Measurements from ENCODE around the gene KIAA1217.

Gene KIAA1217

DNA sequence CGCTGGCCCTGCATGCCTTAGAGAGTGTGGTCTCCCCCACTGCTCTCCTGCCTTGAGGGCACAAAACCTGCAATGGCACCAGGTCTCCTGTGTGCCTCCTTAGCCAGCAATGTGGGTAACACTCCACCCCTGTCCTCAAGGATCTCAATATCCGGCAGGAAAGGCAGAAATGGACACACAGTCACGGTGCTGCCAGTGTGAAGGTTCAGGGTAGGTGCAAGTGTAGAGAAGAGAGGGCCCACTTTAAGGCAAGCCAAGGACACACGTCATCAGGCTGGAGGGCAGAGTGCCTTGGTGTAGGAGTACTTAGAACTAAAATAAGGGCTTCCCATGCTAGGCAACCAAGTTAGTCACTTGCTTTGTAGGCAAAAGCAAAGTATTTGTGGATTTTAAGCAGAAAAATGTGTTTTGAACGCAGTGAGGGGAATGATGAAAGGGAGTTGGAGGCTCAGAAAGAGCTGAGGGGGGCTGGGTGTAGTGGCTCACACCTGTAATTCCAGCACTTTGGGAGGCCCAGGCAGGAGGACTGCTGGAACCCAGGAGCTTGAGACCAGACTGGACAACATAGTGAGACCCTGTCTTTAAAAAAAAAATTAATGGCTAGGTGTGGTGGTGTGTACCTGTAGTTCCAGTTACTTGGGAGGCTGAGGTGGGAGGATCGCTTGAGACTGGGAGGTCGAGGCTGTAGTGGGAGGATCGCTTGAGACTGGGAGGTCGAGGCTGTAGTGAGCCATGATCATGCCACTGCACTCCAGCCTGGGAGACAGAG lies 361.9 kb downstream of the KIAA1217 start:
- Histone ChIP-seq H3K14ac (ENCODE audit: low read length) (no peak overlapping the region), H3K36me3 (ENCODE audit: control insufficient read depth in 1 of 2, insufficient read depth in 2 of 2, low read length in 2 of 2) (no peaks in the 10 kb centered on the region), H3K27ac (ENCODE audit: low read depth, low read length) (no peak overlapping the region), H3K4ac (ENCODE audit: low read depth, low read length) (no peak overlapping the region), H4K8ac (ENCODE audit: low read depth, low read length) (no peak overlapping the region), H2BK5ac (ENCODE audit: low read depth, low read length, poor library complexity) (no peak overlapping the region), H3K4me2 (ENCODE audit: low read length) (no peak overlapping the region), H3K79me1 (ENCODE audit: low read length) (no peaks in the 10 kb centered on the region), H2BK120ac (ENCODE audit: insufficient read depth, low read length, poor library complexity) (no peak overlapping the region), H3K4me1 (ENCODE audit: control insufficient read depth in 1 of 2, insufficient read depth in 2 of 2, low read length in 2 of 2) (no peaks in the 10 kb centered on the region), H2AFZ (ENCODE audit: insufficient read depth, low read length, poor library complexity) (no peak overlapping the region), H2BK12ac (ENCODE audit: low read length) (no peak overlapping the region), H3K9ac (ENCODE audit: low read length) (no peak overlapping the region), H3K27me3 (ENCODE audit: insufficient read depth, low read length) (no peaks in the 10 kb centered on the region), H2AK5ac (ENCODE audit: low read length) (no peak overlapping the region), H4K91ac (ENCODE audit: low read depth, low read length) (no peak overlapping the region), H3K4me3 (ENCODE audit: low read depth, low read length) (no peak overlapping the region), H3K23ac (ENCODE audit: low read length) (no peak overlapping the region), H3K9me3 (ENCODE audit: insufficient read depth, low read depth, low read length) (no peaks in the 10 kb centered on the region), H3K79me2 (ENCODE audit: control insufficient read depth, insufficient read depth, low read length, poor library complexity) (no peaks in the 10 kb centered on the region), H3K18ac (ENCODE audit: low read length) (no peak overlapping the region), H4K12ac (ENCODE audit: low read depth, low read length) (no peak overlapping the region)
- peak; percentile 82 to 88 for DNase-seq
- WGBS (ENCODE audit: extremely low coverage, insufficient coverage, insufficient read length), result no CpG with 5 or more reads among the region's 9 CpGs

DNA sequence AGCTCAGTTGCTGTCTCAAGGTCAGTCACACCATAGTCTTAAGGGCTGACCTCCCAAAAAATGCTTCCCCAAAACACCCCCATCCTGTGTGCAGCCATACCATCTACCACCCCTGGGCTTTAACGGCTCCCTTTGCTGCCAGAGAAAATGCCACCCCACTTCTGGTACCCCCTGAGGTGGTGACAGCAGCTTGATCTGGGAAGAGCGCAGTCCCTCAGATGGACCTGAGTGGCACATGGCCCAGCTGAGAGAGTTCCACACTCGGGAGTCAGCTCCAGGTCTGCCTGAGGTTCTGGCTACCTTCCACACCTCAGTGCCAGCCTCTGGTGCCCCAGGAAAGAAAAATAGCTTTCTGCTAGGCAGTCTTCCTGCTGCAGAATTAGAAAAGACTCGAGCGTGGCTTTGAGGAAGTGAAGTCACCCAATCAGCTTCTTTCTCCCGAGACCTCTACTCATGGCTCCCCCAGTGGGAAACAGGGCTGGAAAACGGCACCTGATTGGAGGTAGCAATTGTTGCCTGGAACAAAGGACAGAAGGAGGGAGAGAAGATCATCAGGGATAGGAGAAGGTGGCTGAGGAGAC lies 363.0 kb downstream of the KIAA1217 start:
- no peak overlapping the region for H3K18ac ChIP-seq (ENCODE audit: low read length)
- H3K79me1 ChIP-seq (ENCODE audit: low read length), result no peaks in the 10 kb centered on the region
- no peak overlapping the region for H3K4me2 ChIP-seq (ENCODE audit: low read length)
- no CpG with 5 or more reads among the region's 7 CpGs for WGBS (ENCODE audit: extremely low coverage, insufficient coverage, insufficient read length)
- no peaks in the 10 kb centered on the region for H3K36me3 ChIP-seq (ENCODE audit: control insufficient read depth in 1 of 2, insufficient read depth in 2 of 2, low read length in 2 of 2)
- no peaks in the 10 kb centered on the region for H3K9me3 ChIP-seq (ENCODE audit: insufficient read depth, low read depth, low read length)
- H2BK12ac ChIP-seq (ENCODE audit: low read length), result no peak overlapping the region
- H3K27ac ChIP-seq (ENCODE audit: low read depth, low read length), result no peak overlapping the region
- no peak overlapping the region for H3K9ac ChIP-seq (ENCODE audit: low read length)
- no peak overlapping the region for H2BK120ac ChIP-seq (ENCODE audit: insufficient read depth, low read length, poor library complexity)
- no peak for DNase-seq
- H3K27me3 ChIP-seq (ENCODE audit: insufficient read depth, low read length), result no peaks in the 10 kb centered on the region
- H3K4ac ChIP-seq (ENCODE audit: low read depth, low read length), result no peak overlapping the region
- no peaks in the 10 kb centered on the region for H3K79me2 ChIP-seq (ENCODE audit: control insufficient read depth, insufficient read depth, low read length, poor library complexity)
- no peak overlapping the region for H3K14ac ChIP-seq (ENCODE audit: low read length)
- no peaks in the 10 kb centered on the region for H3K4me1 ChIP-seq (ENCODE audit: control insufficient read depth in 1 of 2, insufficient read depth in 2 of 2, low read length in 2 of 2)
- H4K12ac ChIP-seq (ENCODE audit: low read depth, low read length), result no peak overlapping the region
- no peak overlapping the region for H2BK5ac ChIP-seq (ENCODE audit: low read depth, low read length, poor library complexity)
- H3K23ac ChIP-seq (ENCODE audit: low read length), result no peak overlapping the region
- H3K4me3 ChIP-seq (ENCODE audit: low read depth, low read length), result no peak overlapping the region
- H4K8ac ChIP-seq (ENCODE audit: low read depth, low read length), result no peak overlapping the region
- no peak overlapping the region for H2AFZ ChIP-seq (ENCODE audit: insufficient read depth, low read length, poor library complexity)
- no peak overlapping the region for H2AK5ac ChIP-seq (ENCODE audit: low read length)
- H4K91ac ChIP-seq (ENCODE audit: low read depth, low read length), result no peak overlapping the region

DNA sequence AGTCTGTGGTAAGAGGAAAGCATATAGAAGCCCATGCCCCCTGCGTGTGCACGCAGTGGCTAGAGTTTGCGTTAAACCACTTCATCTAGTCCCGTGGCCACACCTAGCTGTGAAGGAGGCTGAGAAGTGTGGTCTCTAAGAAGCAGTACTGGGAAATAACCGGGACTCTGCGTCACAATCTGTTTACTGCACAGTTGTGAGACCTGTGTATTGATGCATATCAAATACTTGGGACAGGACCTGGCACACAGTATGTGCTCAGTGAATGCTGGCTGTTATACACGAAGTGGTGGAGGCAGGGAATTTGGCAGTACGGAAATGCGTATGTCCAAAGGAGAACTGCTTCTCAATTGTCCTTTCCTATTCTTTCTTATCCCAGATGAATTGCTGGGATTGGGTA lies 365.2 kb downstream of the KIAA1217 start:
- H4K8ac ChIP-seq (ENCODE audit: low read depth, low read length), result no peak overlapping the region
- no peak overlapping the region for H2BK120ac ChIP-seq (ENCODE audit: insufficient read depth, low read length, poor library complexity)
- no peak overlapping the region for H2BK12ac ChIP-seq (ENCODE audit: low read length)
- no peak overlapping the region for H3K4me3 ChIP-seq (ENCODE audit: low read depth, low read length)
- H2AFZ ChIP-seq (ENCODE audit: insufficient read depth, low read length, poor library complexity), result no peak overlapping the region
- no peak overlapping the region for H4K12ac ChIP-seq (ENCODE audit: low read depth, low read length)
- H3K4me2 ChIP-seq (ENCODE audit: low read length), result no peak overlapping the region
- H3K36me3 ChIP-seq (ENCODE audit: control insufficient read depth in 1 of 2, insufficient read depth in 2 of 2, low read length in 2 of 2), result no peaks in the 10 kb centered on the region
- H3K79me1 ChIP-seq (ENCODE audit: low read length), result no peaks in the 10 kb centered on the region
- H3K4me1 ChIP-seq (ENCODE audit: control insufficient read depth in 1 of 2, insufficient read depth in 2 of 2, low read length in 2 of 2), result no peaks in the 10 kb centered on the region
- no peak overlapping the region for H3K9ac ChIP-seq (ENCODE audit: low read length)
- H2AK5ac ChIP-seq (ENCODE audit: low read length), result no peak overlapping the region
- no peaks in the 10 kb centered on the region for H3K9me3 ChIP-seq (ENCODE audit: insufficient read depth, low read depth, low read length)
- H3K23ac ChIP-seq (ENCODE audit: low read length), result no peak overlapping the region
- no peak overlapping the region for H3K14ac ChIP-seq (ENCODE audit: low read length)
- no peak overlapping the region for H3K4ac ChIP-seq (ENCODE audit: low read depth, low read length)
- H4K91ac ChIP-seq (ENCODE audit: low read depth, low read length), result no peak overlapping the region
- no peak overlapping the region for H2BK5ac ChIP-seq (ENCODE audit: low read depth, low read length, poor library complexity)
- no peaks in the 10 kb centered on the region for H3K79me2 ChIP-seq (ENCODE audit: control insufficient read depth, insufficient read depth, low read length, poor library complexity)
- no peak overlapping the region for H3K27ac ChIP-seq (ENCODE audit: low read depth, low read length)
- DNase-seq, result peak in 1 of 2 donors; percentile 4
- WGBS (ENCODE audit: extremely low coverage, insufficient coverage, insufficient read length), result no CpG with 5 or more reads among the region's 9 CpGs
- no peak overlapping the region for H3K18ac ChIP-seq (ENCODE audit: low read length)
- no peaks in the 10 kb centered on the region for H3K27me3 ChIP-seq (ENCODE audit: insufficient read depth, low read length)

DNA sequence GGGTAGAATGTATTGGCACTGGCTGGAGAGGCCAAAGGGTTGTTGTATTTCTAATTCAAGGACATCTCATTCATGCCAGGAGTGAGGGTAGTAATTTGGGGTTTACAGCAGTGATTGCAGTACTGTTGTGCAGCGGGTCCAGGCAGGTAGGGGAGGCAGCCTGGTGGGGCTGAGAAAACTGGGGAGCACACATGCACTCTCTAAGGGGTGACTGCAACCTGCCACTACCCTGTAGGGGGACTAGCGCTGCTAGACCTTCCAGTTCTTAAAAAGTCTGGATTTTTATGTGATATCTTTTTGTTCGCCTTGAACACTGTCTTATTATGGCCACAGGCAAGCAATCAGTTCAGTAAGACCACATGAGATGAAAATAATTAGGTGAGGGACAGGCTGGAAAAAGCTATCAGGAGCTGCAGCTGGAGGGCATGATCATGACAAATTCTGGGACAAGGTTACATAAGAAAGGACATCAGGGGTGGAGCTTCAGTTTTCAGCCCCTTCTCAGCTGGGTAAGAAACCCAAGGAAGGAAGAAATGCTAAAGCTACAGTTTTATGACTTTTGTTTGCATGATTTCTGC lies 365.7 kb downstream of the KIAA1217 start:
- Histone ChIP-seq H3K79me1 (ENCODE audit: low read length) (no peaks in the 10 kb centered on the region), H2BK120ac (ENCODE audit: insufficient read depth, low read length, poor library complexity) (no peak overlapping the region), H2AK5ac (ENCODE audit: low read length) (no peak overlapping the region), H3K36me3 (ENCODE audit: control insufficient read depth in 1 of 2, insufficient read depth in 2 of 2, low read length in 2 of 2) (no peaks in the 10 kb centered on the region), H3K9ac (ENCODE audit: low read length) (no peak overlapping the region), H3K27ac (ENCODE audit: low read depth, low read length) (no peak overlapping the region), H2BK12ac (ENCODE audit: low read length) (no peak overlapping the region), H3K4me2 (ENCODE audit: low read length) (no peak overlapping the region), H4K8ac (ENCODE audit: low read depth, low read length) (no peak overlapping the region), H3K23ac (ENCODE audit: low read length) (no peak overlapping the region), H3K4me1 (ENCODE audit: control insufficient read depth in 1 of 2, insufficient read depth in 2 of 2, low read length in 2 of 2) (no peaks in the 10 kb centered on the region), H3K79me2 (ENCODE audit: control insufficient read depth, insufficient read depth, low read length, poor library complexity) (no peaks in the 10 kb centered on the region), H2BK5ac (ENCODE audit: low read depth, low read length, poor library complexity) (no peak overlapping the region), H3K4ac (ENCODE audit: low read depth, low read length) (no peak overlapping the region), H2AFZ (ENCODE audit: insufficient read depth, low read length, poor library complexity) (no peak overlapping the region), H3K18ac (ENCODE audit: low read length) (no peak overlapping the region), H3K27me3 (ENCODE audit: insufficient read depth, low read length) (no peaks in the 10 kb centered on the region), H4K12ac (ENCODE audit: low read depth, low read length) (no peak overlapping the region), H3K9me3 (ENCODE audit: insufficient read depth, low read depth, low read length) (no peaks in the 10 kb centered on the region), H3K14ac (ENCODE audit: low read length) (no peak overlapping the region), H3K4me3 (ENCODE audit: low read depth, low read length) (no peak overlapping the region), H4K91ac (ENCODE audit: low read depth, low read length) (no peak overlapping the region)
- DNase-seq, result no peak
- no CpG with 5 or more reads among the region's 3 CpGs for WGBS (ENCODE audit: extremely low coverage, insufficient coverage, insufficient read length)
